ENCODE measurements around the gene DNM3.

GRCh38 chr1:171940368-171940767 is 99.1 kb downstream of the DNM3 start:
- TF ChIP-seq CTCF (IDR thresholded peaks at IDR 0.05; ENCODE audit: insufficient read depth, low read depth, low read length) (no peak), EZH2 (IDR thresholded peaks at IDR 0.05; ENCODE audit: insufficient read depth, low read length) (no peak)
